HG03175 (cell line): ENCODE results near the gene LGALS7B.
A peak's percentile ranks its signal among the peaks of the same experiment; 100 is the strongest.
"Not testable (repeated sequence)": the region's sequence is repeated elsewhere in the genome, so short reads cannot be mapped to it uniquely, and the experiment has no call there.

Experiments used
- ATAC-seq: cut with Tn5 transposase; IDR thresholded peaks from one replicate; pipeline ENCODE4 v1.9.1; 2021; ENCODE audit warnings: mild to moderate bottlenecking, moderate library complexity; ENCODE audit not compliant: unreplicated experiment

LGALS7B gene

DNA sequence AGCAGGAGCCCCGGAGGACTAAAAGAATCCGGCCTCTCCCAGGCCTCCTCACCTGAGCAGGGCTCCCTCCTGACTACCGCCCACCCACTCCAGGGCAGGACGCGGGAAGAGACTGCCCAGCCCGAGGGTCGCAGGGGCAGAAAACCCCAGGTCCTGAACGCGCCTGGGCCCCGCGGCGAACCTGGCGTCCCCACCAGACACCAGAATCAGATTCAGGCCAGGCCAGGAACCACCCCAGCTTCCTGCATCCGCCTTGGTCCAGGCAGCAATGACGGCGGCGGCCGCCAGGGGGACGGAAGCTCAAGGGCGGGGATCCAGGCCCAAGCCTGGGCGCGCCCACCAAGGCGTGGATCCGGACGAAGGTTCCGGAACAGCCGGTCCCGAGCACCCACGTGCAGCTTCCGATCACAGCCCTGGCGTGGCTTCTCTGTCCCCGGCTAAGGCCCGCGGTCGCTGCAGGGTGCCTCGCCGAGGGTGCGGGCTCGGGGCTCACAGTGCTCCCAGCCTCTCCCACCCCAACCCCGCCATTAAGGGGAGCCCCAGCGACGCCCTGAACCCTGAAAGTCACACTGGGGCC, 19.3 kb upstream of the LGALS7B start:
- ATAC-seq = peak; percentile 78

DNA sequence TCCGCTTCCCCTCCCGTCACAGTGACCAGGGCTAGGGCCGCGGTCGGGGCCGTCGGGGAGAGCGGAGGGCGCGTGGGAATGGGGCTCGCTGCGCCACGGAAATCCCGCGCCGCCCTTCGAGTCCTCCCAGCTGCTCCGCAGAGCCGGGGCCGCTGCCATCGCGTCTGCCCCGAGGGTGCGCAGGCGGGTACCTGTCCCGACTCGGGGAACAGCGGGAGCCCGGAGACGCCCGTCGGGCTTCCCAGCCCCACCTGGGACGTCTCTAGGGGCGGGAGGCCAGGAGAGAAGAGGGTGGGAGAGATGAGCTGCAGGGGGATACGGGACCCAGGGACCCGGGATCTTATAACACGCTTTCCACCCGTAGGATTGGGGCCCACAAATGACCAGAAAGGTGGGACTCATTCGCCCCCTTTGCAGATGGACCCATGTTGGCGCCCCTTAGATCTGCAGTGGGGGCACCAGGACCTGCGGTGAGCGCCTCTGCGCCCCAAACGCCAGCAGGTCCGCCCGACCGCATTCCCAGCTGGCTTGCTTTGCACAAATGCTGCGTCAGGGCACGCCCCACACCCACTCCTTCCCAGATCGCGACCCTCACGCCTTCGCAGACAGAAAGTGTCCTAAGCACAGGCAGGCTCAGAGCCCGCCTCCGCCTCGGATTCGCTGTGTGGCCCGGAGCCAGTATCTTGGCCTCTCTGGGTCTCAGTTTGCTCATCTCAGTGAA, 18.6 kb upstream of the LGALS7B start:
- ATAC-seq = peak; percentile 15

DNA sequence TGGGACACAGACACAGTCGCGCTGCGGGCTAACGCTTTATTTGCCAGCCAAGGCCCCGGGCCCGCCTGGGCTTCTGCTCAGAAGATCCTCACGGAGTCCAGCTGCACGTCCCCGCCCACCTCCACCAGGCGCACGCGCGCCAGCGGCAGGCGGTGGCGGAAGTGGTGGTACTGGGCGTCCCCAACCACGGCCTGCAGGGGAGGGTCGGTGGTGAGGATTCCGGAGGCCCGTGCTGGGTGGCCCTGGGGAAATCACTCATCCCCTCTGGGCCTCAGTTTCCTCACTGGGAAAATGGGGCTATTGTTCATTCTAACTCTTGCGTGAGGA, 18.1 kb upstream of the LGALS7B start:
- ATAC-seq = not testable (repeated sequence)

DNA sequence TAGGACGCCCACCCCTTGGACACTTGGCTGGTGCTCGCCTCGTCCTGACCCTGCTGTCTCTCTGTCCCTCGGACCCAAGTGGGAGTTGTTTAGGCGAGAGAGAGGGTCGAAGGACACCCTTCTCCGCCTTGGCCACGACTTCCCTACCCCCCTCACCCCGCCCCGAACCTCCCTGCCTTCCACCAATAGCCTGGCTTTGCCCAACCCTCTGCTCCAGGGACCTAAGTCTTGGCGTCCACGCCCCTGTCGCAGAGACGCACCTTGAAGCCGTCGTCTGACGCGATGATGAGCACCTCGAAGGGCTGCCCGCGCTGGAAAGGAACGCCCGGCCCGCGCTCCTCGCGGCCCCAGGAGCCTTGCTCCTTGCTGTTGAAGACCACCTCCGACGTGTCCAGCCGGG, 17.4 kb upstream of the LGALS7B start:
- not testable (repeated sequence) for ATAC-seq

DNA sequence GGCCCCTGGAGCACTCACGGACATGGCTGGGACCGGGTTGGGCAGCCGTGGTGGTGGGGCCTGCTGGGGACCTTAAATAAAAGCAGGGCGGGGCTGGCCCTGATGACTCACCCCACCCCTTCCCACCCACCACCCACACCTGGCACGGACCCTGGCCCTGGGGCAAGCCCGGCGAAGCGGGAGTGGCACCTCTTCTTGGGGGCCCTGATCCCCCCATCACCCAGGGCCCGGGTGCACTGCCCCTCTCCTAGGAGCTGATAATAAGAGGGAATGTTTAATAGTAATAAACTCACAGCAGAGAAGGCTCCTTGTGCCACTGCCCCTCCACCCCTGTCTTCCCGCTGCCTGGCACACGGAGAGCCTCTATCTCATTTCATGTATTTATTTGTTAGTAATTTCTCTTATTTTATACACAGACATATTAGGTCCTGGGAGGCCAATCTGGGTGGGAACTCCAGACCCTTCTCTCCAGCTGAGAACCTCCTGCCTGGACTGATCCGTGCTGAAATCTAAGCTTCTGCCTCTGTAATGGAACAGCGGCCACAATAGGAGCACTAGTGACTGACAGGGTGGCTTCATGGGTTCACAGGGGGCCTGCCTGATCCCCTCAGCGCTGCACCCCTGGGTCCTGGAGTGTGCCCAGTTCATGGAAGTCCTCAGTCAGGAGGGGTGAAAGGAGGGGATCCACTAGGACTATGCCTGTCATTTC, 15.4 kb upstream of the LGALS7B start, which contains the start of gene LGALS7:
Gene LGALS7 (minus strand): TSS at position 49 of the 709 bp plus-strand sequence. CDS start 25 bp downstream, at position 24.
- no peak for ATAC-seq

DNA sequence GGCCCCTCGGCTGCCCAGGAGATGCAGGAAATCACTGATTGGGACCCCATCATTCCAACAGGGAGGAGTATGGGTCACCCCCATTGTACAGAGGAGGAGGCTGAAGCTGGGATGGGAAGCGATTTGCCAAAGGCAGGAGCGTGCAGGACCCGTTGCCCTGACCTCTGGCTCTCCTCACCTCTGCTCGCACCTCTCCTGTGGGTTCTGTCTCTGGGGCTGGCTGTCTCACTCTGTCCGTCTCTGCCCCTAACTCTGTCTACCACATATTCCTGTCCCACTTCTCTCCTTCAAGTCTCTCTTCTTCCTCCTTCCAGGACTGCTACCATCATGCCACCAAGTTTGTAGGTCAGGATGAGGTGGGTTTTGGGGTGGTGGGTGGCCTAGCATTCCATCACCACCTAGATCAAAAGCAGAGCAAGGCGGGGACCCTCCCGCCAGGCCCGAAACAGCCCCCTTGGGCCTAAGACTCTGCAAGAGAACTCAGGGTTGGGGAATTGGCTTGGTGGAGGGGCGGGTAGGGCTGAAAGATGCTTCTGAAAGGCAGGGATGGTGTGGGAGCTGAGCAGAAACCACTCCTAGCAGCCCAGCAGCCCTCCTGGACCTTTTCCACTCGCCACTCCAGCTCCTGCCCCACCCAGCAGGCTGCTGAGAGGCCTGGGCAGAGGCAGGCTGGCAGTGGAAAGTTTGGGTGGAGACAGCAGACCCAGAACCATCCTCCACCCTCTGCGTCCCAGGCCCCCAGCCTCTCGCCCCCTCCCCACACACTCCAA, 14.6 kb upstream of the LGALS7B start:
- ATAC-seq = no peak

DNA sequence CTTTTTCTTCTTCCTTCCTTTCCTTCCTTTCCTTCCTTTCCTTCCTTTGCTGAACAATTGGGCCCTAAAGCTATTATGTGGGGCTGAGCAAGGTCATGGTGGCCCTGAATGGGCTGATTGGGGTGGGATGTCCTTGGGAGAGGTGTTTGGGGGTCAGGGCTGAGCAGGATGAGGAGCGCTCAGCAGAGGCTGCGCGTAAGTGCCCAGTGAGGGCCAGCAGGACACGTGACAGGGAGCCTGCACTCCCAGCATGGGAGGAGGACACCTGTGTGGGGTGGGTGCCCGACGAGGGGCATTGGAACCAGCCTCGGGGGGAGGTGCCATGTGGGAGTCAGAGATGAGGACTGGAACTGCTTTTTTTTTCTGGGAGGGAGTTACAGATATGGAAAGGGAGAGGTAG, 10.3 kb upstream of the LGALS7B start:
- no peak for ATAC-seq

DNA sequence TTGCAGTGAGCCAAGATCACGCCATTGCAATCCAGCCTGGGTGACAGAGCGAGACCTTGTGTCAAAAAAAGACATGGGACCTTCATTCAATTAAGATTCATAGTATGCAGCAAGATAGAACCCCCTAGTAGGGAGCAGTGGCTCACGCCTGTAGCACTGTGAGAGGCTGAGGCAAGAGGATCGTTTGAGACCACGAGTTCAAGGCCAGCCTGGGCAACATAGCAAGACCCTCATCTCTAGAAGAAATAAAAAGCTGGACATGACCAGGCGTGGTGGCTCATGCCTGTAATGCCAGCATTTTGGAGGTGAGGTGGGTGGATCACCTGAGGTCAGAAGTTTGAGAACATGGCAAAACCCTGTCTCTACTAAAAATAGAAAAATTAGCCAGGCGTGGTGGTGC, 8.6 kb upstream of the LGALS7B start:
- ATAC-seq = no peak

DNA sequence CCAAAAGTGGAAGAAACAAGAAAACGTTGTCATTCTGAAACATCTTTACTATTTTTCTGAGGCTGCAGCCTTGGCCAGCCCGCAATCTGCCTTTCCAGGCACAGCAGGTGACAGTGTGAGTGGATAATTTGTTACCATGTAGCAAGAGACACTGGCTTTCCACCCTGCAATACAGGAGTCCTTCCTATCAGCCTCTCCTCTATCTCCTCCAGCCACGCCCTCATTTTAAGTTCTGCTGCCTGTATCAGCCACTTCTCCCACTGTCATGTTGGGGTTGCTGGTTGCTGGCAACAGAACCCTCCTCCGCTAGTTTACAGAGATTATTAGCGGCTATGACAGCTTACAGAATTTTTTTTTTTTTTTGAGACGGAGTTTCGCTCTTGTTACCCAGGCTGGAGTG, 7.9 kb upstream of the LGALS7B start:
- ATAC-seq = no peak

DNA sequence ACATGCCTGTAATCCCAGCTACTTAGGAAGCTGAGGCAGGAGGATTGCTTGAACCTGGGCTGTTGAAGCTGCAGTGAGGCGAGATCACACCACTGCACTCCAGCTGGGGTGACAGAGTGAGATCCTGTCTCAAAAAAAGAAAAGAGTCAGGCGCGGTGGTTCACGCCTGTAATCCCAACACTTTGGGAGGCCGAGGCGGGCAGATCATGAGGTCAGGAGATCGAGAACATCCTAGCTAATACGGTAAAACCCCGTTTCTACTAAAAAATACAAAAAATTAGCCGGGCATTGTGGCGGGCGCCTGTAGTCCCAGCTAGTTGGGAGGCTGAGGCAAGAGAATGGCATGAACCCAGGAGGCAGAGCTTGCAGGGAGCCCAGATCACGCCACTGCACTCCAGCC, 6.8 kb upstream of the LGALS7B start:
- ATAC-seq = not testable (repeated sequence)

DNA sequence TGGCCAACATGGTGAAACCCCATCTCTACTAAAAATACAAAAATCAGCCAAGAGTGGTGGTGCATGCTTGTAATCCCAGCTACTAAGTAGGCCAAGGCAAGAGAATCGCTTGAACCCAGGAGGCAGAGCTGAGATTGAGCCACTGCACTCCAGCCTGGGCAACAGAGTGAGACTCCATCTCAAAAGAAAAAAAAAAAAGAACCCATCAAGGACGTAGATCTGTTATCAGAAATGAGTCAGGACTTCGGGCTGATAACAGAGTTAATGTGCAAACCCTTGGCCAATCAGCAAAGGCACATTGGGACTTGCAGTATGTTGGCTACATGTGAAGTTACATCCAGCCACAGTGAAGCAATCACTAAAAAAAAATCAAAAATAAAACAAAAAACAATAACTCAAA, 4.8 kb upstream of the LGALS7B start:
- no peak for ATAC-seq

DNA sequence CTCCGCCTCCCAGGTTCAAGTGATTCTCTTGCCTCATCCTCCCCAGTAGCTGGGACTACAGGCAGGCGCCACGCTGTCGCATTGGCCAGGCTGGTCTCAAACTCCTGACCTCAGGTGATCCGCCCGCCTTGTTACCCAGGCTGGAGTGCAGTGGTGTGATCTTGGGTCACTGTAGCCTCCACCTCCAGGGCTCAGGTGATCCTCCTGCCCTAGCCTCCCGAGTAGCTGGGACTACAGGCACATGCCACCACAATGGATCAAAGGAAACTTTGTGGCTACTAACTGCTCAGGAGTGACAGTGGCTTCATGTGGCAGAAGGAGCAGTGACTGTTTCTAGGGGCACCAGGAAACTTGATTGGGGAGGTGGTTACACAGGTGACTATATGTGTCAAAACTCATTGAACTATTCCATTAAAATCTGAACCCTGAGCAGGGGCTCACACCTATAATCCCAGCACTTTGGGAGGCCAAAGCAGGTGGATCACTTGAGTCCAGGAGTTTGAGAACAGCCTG, 3.8 kb upstream of the LGALS7B start:
- no peak for ATAC-seq

DNA sequence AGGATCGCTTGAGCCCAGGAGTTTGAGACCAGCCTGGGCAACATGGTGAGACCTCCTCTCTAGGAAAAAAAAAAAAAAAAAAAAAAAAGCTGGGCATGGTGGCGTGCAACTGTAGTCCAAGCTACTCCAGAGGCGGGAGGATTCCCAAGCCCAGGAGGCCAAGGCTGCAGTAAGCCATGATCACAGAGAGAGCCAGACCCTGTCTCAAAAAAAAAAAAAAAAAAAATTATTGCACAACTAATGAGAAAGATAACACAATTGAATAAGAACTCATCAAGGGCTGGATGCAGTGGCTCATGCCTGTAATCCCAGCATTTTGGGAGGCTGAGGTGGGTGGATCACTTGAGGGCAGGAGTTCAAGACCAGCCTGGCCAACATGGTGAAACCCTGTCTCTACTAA, 2.9 kb upstream of the LGALS7B start:
- ATAC-seq = not testable (repeated sequence)

DNA sequence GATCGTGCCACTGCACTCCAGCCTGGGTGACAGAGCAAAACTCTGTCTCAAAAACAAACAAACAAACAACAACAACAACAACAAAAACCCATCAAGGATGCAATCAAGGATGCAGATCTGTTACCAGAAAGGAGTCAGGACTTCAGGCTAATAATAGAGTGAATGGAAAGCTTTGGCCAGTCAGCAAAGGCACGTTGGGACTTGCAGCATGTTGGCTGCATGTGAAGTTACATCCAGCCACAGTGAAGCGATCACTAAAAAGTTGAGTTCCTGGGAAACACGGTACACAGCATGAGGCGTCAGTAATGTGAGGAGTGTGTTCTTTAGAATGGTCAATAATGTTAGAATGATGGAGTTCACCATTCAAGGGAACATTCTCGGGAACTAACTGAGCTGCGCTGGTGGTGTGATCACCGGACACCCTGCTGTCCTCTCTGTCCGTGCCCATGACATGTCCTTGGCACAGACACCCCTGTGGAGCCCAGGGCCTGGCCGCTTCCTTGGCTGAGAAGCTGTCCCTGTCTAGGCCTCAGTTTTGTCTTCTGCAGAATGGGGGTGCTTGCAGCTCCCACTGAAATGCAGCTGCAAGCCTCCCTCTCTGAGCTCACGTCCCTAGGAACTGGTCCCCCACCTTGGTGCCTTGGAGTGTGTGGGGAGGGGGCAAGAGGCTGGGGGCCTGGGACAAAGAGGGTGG, 2.3 kb upstream of the LGALS7B start:
- ATAC-seq = no peak

DNA sequence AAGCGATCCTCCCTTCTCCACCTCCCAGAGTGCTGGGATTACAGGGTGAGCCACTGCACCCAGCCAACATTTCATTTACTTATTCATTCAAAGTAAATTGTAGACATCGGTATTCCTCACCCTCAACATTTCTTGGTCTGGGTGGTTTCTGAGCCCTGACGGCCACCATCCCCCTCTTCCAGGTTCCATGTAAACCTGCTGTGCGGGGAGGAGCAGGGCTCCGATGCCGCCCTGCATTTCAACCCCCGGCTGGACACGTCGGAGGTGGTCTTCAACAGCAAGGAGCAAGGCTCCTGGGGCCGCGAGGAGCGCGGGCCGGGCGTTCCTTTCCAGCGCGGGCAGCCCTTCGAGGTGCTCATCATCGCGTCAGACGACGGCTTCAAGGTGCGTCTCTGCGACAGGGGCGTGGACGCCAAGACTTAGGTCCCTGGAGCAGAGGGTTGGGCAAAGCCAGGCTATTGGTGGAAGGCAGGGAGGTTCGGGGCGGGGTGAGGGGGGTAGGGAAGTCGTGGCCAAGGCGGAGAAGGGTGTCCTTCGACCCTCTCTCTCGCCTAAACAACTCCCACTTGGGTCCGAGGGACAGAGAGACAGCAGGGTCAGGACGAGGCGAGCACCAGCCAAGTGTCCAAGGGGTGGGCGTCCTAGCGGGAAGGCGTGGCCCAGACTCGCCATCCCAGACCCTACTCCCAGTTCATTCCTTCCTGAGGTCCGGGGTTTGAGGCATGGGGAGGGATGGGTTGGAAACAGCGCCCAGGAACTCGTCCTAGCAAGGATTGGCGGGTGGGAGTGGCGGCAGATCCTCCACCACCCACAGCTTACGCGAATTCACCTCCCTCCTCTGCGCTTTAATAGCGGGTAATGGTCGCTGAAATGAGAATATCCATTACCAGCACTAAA, 1.8 kb downstream of the LGALS7B start:
- ATAC-seq = not testable (repeated sequence)

DNA sequence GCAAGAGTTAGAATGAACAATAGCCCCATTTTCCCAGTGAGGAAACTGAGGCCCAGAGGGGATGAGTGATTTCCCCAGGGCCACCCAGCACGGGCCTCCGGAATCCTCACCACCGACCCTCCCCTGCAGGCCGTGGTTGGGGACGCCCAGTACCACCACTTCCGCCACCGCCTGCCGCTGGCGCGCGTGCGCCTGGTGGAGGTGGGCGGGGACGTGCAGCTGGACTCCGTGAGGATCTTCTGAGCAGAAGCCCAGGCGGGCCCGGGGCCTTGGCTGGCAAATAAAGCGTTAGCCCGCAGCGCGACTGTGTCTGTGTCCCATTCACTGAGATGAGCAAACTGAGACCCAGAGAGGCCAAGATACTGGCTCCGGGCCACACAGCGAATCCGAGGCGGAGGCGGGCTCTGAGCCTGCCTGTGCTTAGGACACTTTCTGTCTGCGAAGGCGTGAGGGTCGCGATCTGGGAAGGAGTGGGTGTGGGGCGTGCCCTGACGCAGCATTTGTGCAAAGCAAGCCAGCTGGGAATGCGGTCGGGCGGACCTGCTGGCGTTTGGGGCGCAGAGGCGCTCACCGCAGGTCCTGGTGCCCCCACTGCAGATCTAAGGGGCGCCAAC, 2.6 kb downstream of the LGALS7B start:
- peak; percentile 73 for ATAC-seq

DNA sequence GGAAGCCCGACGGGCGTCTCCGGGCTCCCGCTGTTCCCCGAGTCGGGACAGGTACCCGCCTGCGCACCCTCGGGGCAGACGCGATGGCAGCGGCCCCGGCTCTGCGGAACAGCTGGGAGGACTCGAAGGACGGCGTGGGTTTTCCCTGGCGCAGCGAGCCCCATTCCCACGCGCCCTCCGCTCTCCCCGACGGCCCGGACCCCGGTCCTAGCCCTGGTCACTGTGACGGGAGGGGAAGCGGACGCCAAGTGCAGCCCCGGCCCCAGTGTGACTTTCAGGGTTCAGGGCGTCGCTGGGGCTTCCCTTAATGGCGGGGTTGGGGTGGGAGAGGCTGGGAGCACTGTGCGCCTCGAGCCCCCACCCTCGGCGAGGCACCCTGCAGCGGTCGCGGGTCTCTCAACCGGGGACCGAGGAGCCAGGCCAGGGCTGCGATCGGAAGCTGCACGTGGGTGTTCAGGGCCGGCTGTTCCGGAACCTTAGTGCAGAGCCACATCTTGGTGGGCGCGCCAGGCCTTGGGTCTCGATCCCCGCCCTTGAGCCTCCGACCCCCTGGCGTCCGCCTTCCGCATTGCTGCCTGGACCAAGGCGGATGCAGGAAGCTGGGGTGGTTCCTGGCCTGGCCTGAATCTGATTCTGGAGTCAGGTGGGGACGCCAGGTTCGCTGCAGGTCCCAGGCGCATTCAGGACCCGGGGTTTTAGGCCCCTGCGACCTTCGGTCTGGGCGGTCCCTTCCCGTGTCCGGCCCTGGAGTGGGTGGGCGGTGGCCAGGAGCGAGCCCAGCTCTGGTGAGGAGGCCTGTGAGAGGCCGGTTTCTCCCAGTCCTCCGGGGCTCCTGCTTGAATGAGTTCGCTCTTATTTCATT, 3.5 kb downstream of the LGALS7B start:
- ATAC-seq = no peak

DNA sequence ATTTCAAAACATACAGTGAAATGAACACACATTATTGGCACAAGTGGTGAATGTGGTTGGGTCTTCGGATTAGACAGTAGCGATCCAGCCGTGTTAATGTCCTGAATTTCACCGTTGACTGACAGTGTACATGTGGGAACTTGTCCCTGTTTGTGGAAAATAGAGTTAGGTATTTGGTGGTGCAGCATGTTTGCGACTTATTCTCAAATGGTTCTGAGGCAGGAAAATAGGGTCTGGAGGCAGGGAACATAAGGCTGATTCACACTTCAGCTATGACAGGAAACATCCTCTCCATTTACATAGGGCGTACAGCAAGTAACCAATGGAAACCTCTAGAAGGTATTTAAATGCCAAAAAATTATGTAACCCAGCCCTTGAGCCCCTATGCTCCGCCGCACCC, 4.2 kb downstream of the LGALS7B start:
- no peak for ATAC-seq
